ENCODE results near the gene PNMA8C. TPM values are rescaled to one million over a fixed set of nuclear protein-coding genes. Genes with fewer than 3 reads are reported as not detected.

The PNMA8C gene
- polyA plus RNA-seq, 2 donors: not detected

DNA sequence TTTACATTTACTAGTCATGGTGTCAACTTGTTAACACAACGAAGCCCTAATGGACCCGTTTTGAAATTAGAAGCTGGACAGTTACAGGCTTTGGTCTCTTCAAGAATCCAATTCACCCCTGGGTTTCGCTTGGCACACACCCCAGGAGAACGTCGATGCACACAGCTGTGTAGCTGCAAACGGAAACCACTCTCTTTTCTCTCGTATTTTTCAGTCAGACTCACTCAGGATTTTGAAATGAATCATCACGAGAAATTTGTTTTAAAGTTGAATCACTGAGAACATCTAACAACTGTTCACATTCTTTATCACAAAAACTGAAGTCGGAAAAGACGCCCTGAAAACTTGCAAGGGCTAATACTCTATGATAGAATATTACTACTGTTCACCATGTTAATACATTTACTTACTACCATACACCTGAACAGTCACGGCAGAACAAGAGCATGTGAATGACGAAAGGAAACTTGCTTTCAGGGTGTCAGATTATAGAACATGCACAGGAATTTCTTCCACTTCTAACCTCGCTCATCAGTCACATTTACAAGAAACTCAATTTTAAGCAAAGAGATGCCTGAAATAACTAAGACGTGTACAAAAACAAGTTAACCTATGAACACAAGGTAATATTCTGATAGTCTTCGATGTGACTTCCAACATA lies 37.9 kb upstream of the PNMA8C start:
- WGBS, 2 donors: 36 to 46% methylated on average over 15 of the region's 15 CpGs
- no peaks in the 10 kb centered on the region for H3K9me3 ChIP-seq (ENCODE audit: control insufficient read depth in 2 of 2, insufficient read depth in 1 of 2, low read depth in 1 of 2, low read length in 1 of 2)
- no peaks in the 10 kb centered on the region for H3K27me3 ChIP-seq (ENCODE audit: control insufficient read depth in 1 of 2, insufficient read depth in 2 of 2, low read length in 2 of 2)
- H3K4me3 ChIP-seq (ENCODE audit: low read depth in 1 of 2, low read length in 2 of 2): no peak overlapping the region
- H3K27ac ChIP-seq (ENCODE audit: low read depth in 2 of 2, low read length in 1 of 2): no peak overlapping the region
- peaks cover 0 to 2% of the 10 kb centered on the region in 2 donors for H3K4me1 ChIP-seq (ENCODE audit: control insufficient read depth in 2 of 2, insufficient read depth in 2 of 2, low read length in 1 of 2)
- H3K36me3 ChIP-seq (ENCODE audit: control insufficient read depth in 2 of 2, insufficient read depth in 2 of 2, low read length in 1 of 2): no peaks in the 10 kb centered on the region

DNA sequence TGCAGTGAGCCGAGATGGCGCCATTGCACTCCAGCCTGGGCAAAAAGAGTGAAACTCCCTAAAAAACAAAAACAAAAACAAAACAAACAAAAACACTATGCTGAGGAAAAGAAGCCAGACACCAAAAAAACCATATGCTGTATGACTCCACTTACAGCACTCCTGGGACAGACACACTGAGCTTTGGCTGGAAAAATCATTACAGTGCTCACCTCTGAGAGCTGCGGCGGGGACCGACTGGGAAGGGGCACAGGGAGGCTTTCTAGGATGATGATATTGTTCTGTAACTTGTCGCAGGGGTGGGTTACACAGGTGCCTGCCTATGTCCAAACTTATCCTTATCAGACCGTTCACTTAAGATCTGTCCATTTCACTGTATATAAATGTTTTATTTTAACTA lies 34.8 kb upstream of the PNMA8C start:
- Histone ChIP-seq H3K4me3 (ENCODE audit: low read depth in 1 of 2, low read length in 2 of 2) (no peak overlapping the region), H3K4me1 (ENCODE audit: control insufficient read depth in 2 of 2, insufficient read depth in 2 of 2, low read length in 1 of 2) (no peaks in the 10 kb centered on the region), H3K27ac (ENCODE audit: low read depth in 2 of 2, low read length in 1 of 2) (no peak overlapping the region), H3K27me3 (ENCODE audit: control insufficient read depth in 1 of 2, insufficient read depth in 2 of 2, low read length in 2 of 2) (no peaks in the 10 kb centered on the region), H3K36me3 (ENCODE audit: control insufficient read depth in 2 of 2, insufficient read depth in 2 of 2, low read length in 1 of 2) (no peaks in the 10 kb centered on the region), H3K9me3 (ENCODE audit: control insufficient read depth in 2 of 2, insufficient read depth in 1 of 2, low read depth in 1 of 2, low read length in 1 of 2) (no peaks in the 10 kb centered on the region)
- 78 to 83% methylated on average over 7 of the region's 7 CpGs for WGBS, 2 donors

DNA sequence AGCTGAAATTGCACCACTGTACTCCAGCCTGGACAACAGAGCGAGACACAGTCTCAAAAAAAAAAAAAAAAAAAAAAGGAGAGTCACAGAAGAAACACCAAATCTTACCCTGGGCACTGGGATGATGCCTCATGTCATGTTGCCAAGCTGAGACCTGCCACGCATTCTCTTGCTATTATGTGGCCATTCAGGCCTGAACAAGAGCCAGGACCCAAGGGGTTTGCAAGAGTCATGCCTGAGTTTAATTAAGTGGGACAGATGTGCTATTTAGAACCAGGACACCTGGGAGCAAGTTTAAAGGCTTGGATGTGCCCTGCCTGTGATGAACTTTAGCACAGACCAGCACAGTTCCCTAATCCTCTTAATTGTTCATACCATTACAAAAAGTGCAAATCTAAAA lies 32.8 kb upstream of the PNMA8C start:
- Histone ChIP-seq H3K27me3 (ENCODE audit: control insufficient read depth in 1 of 2, insufficient read depth in 2 of 2, low read length in 2 of 2) (no peaks in the 10 kb centered on the region), H3K27ac (ENCODE audit: low read depth in 2 of 2, low read length in 1 of 2) (no peak overlapping the region), H3K9me3 (ENCODE audit: control insufficient read depth in 2 of 2, insufficient read depth in 1 of 2, low read depth in 1 of 2, low read length in 1 of 2) (no peaks in the 10 kb centered on the region), H3K36me3 (ENCODE audit: control insufficient read depth in 2 of 2, insufficient read depth in 2 of 2, low read length in 1 of 2) (no peaks in the 10 kb centered on the region), H3K4me3 (ENCODE audit: low read depth in 1 of 2, low read length in 2 of 2) (no peak overlapping the region), H3K4me1 (ENCODE audit: control insufficient read depth in 2 of 2, insufficient read depth in 2 of 2, low read length in 1 of 2) (no peaks in the 10 kb centered on the region)
- 56 to 85% methylated on average over 2 of the region's 2 CpGs for WGBS, 2 donors

DNA sequence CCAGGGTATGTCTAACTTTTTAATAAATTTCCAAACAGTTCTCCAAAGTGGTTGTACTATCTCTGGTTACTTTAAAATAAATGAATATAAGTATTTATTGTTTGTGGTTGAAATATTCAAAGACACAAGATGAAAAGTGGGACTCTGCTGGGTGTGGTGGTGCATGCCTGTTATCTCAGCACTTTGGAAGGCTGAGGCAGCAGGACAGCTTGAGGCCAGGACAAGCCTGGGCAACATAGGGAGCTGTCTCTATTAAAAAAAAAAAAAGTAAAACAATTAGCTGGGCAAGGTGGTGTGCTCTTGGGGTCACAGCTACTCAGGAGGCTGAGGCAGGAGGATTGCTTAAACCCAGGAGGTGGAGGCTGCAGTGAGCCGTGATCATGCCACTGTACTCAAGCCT lies 32.2 kb upstream of the PNMA8C start:
- Histone ChIP-seq H3K36me3 (ENCODE audit: control insufficient read depth in 2 of 2, insufficient read depth in 2 of 2, low read length in 1 of 2) (no peaks in the 10 kb centered on the region), H3K27me3 (ENCODE audit: control insufficient read depth in 1 of 2, insufficient read depth in 2 of 2, low read length in 2 of 2) (no peaks in the 10 kb centered on the region), H3K27ac (ENCODE audit: low read depth in 2 of 2, low read length in 1 of 2) (no peak overlapping the region), H3K4me1 (ENCODE audit: control insufficient read depth in 2 of 2, insufficient read depth in 2 of 2, low read length in 1 of 2) (no peaks in the 10 kb centered on the region), H3K4me3 (ENCODE audit: low read depth in 1 of 2, low read length in 2 of 2) (no peak overlapping the region), H3K9me3 (ENCODE audit: control insufficient read depth in 2 of 2, insufficient read depth in 1 of 2, low read depth in 1 of 2, low read length in 1 of 2) (no peaks in the 10 kb centered on the region)
- WGBS, 2 donors: 58 to 63% methylated on average over 1 of the region's 1 CpG

DNA sequence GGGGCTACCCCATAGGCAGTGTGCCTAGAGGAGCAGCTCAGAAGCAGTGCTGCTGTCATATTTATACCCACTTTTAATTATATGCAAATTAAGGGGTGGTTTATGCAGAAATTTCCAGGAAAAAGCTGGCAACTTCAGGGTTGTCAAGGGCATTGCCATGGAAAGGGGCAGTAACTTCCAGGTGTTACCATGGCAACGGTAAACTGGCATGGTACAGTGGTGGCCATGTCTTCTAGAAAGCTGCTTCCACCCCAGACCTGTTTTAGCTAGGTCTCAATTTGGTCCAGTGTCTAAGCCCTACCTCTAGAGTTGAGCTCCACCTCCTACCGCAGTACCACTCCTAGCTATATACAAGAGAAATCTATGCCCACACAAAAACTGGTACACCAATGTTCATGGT lies 31.3 kb upstream of the PNMA8C start:
- Histone ChIP-seq H3K4me1 (ENCODE audit: control insufficient read depth in 2 of 2, insufficient read depth in 2 of 2, low read length in 1 of 2) (no peaks in the 10 kb centered on the region), H3K27ac (ENCODE audit: low read depth in 2 of 2, low read length in 1 of 2) (no peak overlapping the region), H3K4me3 (ENCODE audit: low read depth in 1 of 2, low read length in 2 of 2) (no peak overlapping the region), H3K9me3 (ENCODE audit: control insufficient read depth in 2 of 2, insufficient read depth in 1 of 2, low read depth in 1 of 2, low read length in 1 of 2) (no peaks in the 10 kb centered on the region), H3K27me3 (ENCODE audit: control insufficient read depth in 1 of 2, insufficient read depth in 2 of 2, low read length in 2 of 2) (no peaks in the 10 kb centered on the region), H3K36me3 (ENCODE audit: control insufficient read depth in 2 of 2, insufficient read depth in 2 of 2, low read length in 1 of 2) (no peaks in the 10 kb centered on the region)
- 71 to 74% methylated on average over 2 of the region's 2 CpGs for WGBS, 2 donors

DNA sequence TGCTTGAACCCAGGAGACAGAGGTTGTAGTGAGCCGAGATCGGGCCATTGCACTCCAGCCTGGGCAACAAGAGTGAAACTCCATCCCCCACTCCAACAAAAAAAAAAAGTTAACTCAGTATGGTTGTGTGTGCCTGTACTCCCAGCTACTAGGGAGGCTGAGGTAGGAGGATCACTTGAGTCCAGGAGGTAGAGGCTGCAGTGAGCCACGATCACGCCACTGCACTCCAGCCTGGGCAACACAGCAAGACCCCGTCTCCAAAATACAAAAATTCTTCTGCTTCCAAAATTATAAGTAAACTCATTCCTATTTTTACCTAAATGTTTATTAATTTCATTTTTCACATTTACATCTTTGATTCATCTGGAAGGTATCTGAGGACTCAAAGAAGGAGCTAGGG lies 28.2 kb upstream of the PNMA8C start:
- Histone ChIP-seq H3K27me3 (ENCODE audit: control insufficient read depth in 1 of 2, insufficient read depth in 2 of 2, low read length in 2 of 2) (no peaks in the 10 kb centered on the region), H3K9me3 (ENCODE audit: control insufficient read depth in 2 of 2, insufficient read depth in 1 of 2, low read depth in 1 of 2, low read length in 1 of 2) (no peaks in the 10 kb centered on the region), H3K4me3 (ENCODE audit: low read depth in 1 of 2, low read length in 2 of 2) (no peak overlapping the region), H3K27ac (ENCODE audit: low read depth in 2 of 2, low read length in 1 of 2) (no peak overlapping the region), H3K4me1 (ENCODE audit: control insufficient read depth in 2 of 2, insufficient read depth in 2 of 2, low read length in 1 of 2) (no peaks in the 10 kb centered on the region), H3K36me3 (ENCODE audit: control insufficient read depth in 2 of 2, insufficient read depth in 2 of 2, low read length in 1 of 2) (no peaks in the 10 kb centered on the region)
- 91 to 95% methylated on average over 5 of the region's 5 CpGs for WGBS, 2 donors

DNA sequence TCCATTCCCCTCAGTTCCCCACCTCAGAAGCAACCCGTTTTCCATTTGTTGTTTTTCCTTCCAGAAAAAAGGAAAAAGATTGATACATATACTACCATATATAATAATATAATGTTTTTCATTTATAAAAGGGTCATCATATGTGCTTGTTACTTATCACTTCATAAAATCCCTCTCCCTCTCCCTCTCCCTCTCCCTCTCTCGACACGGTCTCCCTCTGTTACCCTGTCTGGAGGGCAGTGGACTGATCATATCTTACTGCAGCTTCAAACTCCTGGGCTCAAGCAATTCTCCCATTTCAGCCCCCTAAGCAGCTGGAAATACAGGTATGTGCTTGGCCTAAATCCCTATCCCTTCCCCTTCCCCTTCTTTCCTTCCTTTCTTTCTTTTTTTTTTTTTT lies 25.5 kb upstream of the PNMA8C start:
- Histone ChIP-seq H3K9me3 (ENCODE audit: control insufficient read depth in 2 of 2, insufficient read depth in 1 of 2, low read depth in 1 of 2, low read length in 1 of 2) (no peaks in the 10 kb centered on the region), H3K36me3 (ENCODE audit: control insufficient read depth in 2 of 2, insufficient read depth in 2 of 2, low read length in 1 of 2) (no peaks in the 10 kb centered on the region), H3K27ac (ENCODE audit: low read depth in 2 of 2, low read length in 1 of 2) (no peak overlapping the region), H3K27me3 (ENCODE audit: control insufficient read depth in 1 of 2, insufficient read depth in 2 of 2, low read length in 2 of 2) (no peaks in the 10 kb centered on the region), H3K4me3 (ENCODE audit: low read depth in 1 of 2, low read length in 2 of 2) (no peak overlapping the region), H3K4me1 (ENCODE audit: control insufficient read depth in 2 of 2, insufficient read depth in 2 of 2, low read length in 1 of 2) (no peaks in the 10 kb centered on the region)
- WGBS, 2 donors: 36 to 44% methylated on average over 3 of the region's 3 CpGs

DNA sequence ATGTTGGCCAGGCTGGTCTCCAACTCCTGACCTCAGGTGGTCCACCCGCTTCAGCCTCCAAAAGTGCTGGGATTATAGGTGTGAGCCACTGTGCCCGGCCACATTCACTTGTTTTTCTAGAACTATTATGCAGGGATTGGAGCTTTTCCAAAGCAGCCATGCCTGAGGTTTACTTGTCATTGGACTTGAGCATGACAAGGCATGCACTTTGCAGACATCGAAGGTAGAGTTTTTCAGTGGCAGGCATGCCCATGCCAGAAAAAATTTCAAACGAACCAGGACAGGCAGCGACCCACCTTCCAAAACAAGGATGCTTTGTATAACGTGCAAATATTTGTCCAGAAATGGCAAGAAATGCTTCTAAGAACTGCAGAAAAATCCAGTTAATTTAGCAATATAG lies 24.9 kb upstream of the PNMA8C start:
- no peaks in the 10 kb centered on the region for H3K27me3 ChIP-seq (ENCODE audit: control insufficient read depth in 1 of 2, insufficient read depth in 2 of 2, low read length in 2 of 2)
- H3K36me3 ChIP-seq (ENCODE audit: control insufficient read depth in 2 of 2, insufficient read depth in 2 of 2, low read length in 1 of 2): no peaks in the 10 kb centered on the region
- WGBS, 2 donors: 48 to 60% methylated on average over 6 of the region's 6 CpGs
- no peak overlapping the region for H3K4me3 ChIP-seq (ENCODE audit: low read depth in 1 of 2, low read length in 2 of 2)
- no peaks in the 10 kb centered on the region for H3K9me3 ChIP-seq (ENCODE audit: control insufficient read depth in 2 of 2, insufficient read depth in 1 of 2, low read depth in 1 of 2, low read length in 1 of 2)
- H3K27ac ChIP-seq (ENCODE audit: low read depth in 2 of 2, low read length in 1 of 2): no peak overlapping the region
- no peaks in the 10 kb centered on the region for H3K4me1 ChIP-seq (ENCODE audit: control insufficient read depth in 2 of 2, insufficient read depth in 2 of 2, low read length in 1 of 2)

DNA sequence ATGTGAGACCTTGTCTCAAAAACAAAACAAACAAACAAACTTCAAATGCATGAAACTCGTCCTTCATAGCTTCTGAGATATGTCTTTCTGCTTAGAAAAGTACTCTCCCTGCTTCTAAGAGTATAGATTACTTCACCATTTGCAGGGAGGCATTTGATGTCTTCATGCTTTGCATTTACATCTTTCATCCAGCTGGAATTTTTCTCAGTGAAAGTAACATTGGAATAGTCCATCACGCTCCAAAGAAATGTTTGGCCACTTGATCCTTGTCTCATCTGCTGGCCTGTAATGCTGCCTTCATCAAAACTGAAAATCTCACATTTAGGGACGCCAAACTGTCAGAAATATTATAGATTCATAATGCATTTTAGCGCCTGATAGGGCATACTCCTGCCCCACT lies 23.4 kb upstream of the PNMA8C start:
- Histone ChIP-seq H3K9me3 (ENCODE audit: control insufficient read depth in 2 of 2, insufficient read depth in 1 of 2, low read depth in 1 of 2, low read length in 1 of 2) (no peaks in the 10 kb centered on the region), H3K4me3 (ENCODE audit: low read depth in 1 of 2, low read length in 2 of 2) (no peak overlapping the region), H3K27me3 (ENCODE audit: control insufficient read depth in 1 of 2, insufficient read depth in 2 of 2, low read length in 2 of 2) (no peaks in the 10 kb centered on the region), H3K4me1 (ENCODE audit: control insufficient read depth in 2 of 2, insufficient read depth in 2 of 2, low read length in 1 of 2) (no peaks in the 10 kb centered on the region), H3K27ac (ENCODE audit: low read depth in 2 of 2, low read length in 1 of 2) (no peak overlapping the region), H3K36me3 (ENCODE audit: control insufficient read depth in 2 of 2, insufficient read depth in 2 of 2, low read length in 1 of 2) (no peaks in the 10 kb centered on the region)
- 46 to 56% methylated on average over 4 of the region's 4 CpGs for WGBS, 2 donors

DNA sequence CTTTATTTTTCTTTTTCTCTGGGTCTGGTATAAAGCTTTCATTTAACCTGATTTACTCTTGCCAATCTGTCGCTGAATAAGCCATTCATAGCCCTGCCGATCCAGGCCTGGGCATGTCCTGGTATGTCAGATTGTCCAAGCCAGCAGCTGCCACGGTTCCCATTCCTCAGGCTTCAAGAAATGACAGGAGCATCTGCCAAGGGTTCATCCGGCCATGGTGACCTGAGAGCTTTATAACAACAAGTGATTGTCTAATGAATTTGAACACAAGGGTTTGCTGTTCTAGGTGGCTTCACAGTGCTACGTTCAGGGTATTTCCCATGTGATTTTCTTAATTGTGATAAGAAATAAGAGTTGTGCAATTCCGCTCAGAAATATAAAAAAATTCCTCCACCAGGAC lies 22.6 kb upstream of the PNMA8C start:
- Histone ChIP-seq H3K27ac (ENCODE audit: low read depth in 2 of 2, low read length in 1 of 2) (no peak overlapping the region), H3K4me1 (ENCODE audit: control insufficient read depth in 2 of 2, insufficient read depth in 2 of 2, low read length in 1 of 2) (no peaks in the 10 kb centered on the region), H3K4me3 (ENCODE audit: low read depth in 1 of 2, low read length in 2 of 2) (no peak overlapping the region), H3K36me3 (ENCODE audit: control insufficient read depth in 2 of 2, insufficient read depth in 2 of 2, low read length in 1 of 2) (no peaks in the 10 kb centered on the region), H3K9me3 (ENCODE audit: control insufficient read depth in 2 of 2, insufficient read depth in 1 of 2, low read depth in 1 of 2, low read length in 1 of 2) (no peaks in the 10 kb centered on the region), H3K27me3 (ENCODE audit: control insufficient read depth in 1 of 2, insufficient read depth in 2 of 2, low read length in 2 of 2) (no peaks in the 10 kb centered on the region)
- WGBS, 2 donors: 49 to 54% methylated on average over 6 of the region's 6 CpGs

All from esophagus (tissue), 2 donors.